OCI-LY7 (cell line): ENCODE data around the gene COL4A1. TPM values are rescaled to one million over a fixed set of nuclear protein-coding genes. Genes with fewer than 3 reads are reported as not detected.

Experiments used
- BruUV-seq: library from RNA; stranded (reverse); fragments of 400-500 nt; replicated peaks from 2 replicates; lab custom pipeline; 2021; lab: Mats Ljungman, UMichigan
- CTCF ChIA-PET: fragments of 300-600 bp; sonication (Branson Sonifier 250); formaldehyde crosslinking; loops from one replicate; lab custom pipeline; 2022; ENCODE audit warnings: antibody characterized with exemption; ENCODE audit not compliant: unreplicated experiment; lab: Charles Lee
- POLR2A ChIA-PET: fragments of 300-600 bp; sonication (Branson Sonifier 250); formaldehyde crosslinking; loops from one replicate; lab custom pipeline; 2022; ENCODE audit warnings: antibody characterized with exemption; lab: Charles Lee
- DNase-seq: peaks from one replicate; pipeline ENCODE4 v3.0.0-alpha.2; 2015; ENCODE audit warnings: low spot score
- H2AFZ ChIP-seq: fragments of 200-600 bp; sonication (generic), shearing (Covaris generic); 2 replicates; pipeline ENCODE4 v1.6.1; 2014; ENCODE audit warnings: mild to moderate bottlenecking, antibody characterized with exemption, low read length, moderate library complexity
- H3K27ac ChIP-seq: fragments of 200-600 bp; sonication (generic); 2 replicates; pipeline ENCODE4 v1.5.1; 2014; ENCODE audit warnings: mixed run types, low read depth, mild to moderate bottlenecking, moderate library complexity, low read length, inconsistent platforms; ENCODE audit not compliant: poor library complexity, severe bottlenecking
- H3K36me3 ChIP-seq: fragments of 200-600 bp; sonication (generic); 2 replicates; pipeline ENCODE4 v1.6.1; 2014; ENCODE audit warnings: mild to moderate bottlenecking, antibody characterized with exemption, low read length, moderate library complexity, mixed read lengths; ENCODE audit not compliant: insufficient read depth
- H3K4me1 ChIP-seq: fragments of 200-600 bp; sonication (generic); 2 replicates; pipeline ENCODE4 v1.5.1; 2014; ENCODE audit warnings: mild to moderate bottlenecking, low read length; ENCODE audit not compliant: insufficient read depth, poor library complexity, severe bottlenecking
- H3K4me2 ChIP-seq: fragments of 200-600 bp; sonication (generic); 2 replicates; pipeline ENCODE4 v1.6.1; 2014; ENCODE audit warnings: mild to moderate bottlenecking, low read length
- H3K4me3 ChIP-seq: fragments of 200-600 bp; sonication (generic); 2 replicates; pipeline ENCODE4 v1.5.1; 2014; ENCODE audit warnings: mild to moderate bottlenecking, low read depth, low read length; ENCODE audit not compliant: poor library complexity, severe bottlenecking
- H3K79me2 ChIP-seq: fragments of 200-600 bp; sonication (generic); 2 replicates; pipeline ENCODE4 v1.6.1; 2016; ENCODE audit warnings: low read depth, mild to moderate bottlenecking, low read length, moderate library complexity, mixed read lengths; ENCODE audit not compliant: insufficient read depth
- H3K9me2 ChIP-seq: fragments of 200-600 bp; sonication (generic); 2 replicates; pipeline ENCODE4 v1.6.1; 2016; ENCODE audit warnings: mild to moderate bottlenecking, low read length, mixed read lengths; ENCODE audit not compliant: insufficient read depth
- H3K9me3 ChIP-seq: fragments of 200-600 bp; sonication (generic); 2 replicates; pipeline ENCODE4 v1.6.1; 2014; ENCODE audit warnings: mild to moderate bottlenecking, mixed run types, low read length, mixed read lengths
- H4K20me1 ChIP-seq: fragments of 200-600 bp; sonication (generic); 2 replicates; pipeline ENCODE4 v1.6.1; 2014; ENCODE audit warnings: mild to moderate bottlenecking, antibody characterized with exemption, low read length, moderate library complexity, mixed read lengths; ENCODE audit not compliant: insufficient read depth
- EZH2phosphoT487 ChIP-seq: fragments of 200-600 bp; sonication (generic); IDR thresholded peaks from 2 replicates; pipeline ENCODE4 v1.6.1; 2018; ENCODE audit warnings: low read depth, borderline replicate concordance, mild to moderate bottlenecking, mixed run types, antibody characterized with exemption, low read length, moderate library complexity, mixed read lengths
- intact Hi-C: fragments of 100-400 bp; cut with micrococcal nuclease; formaldehyde crosslinking; loops from one replicate; pipeline ENCODE4 v1.10.0; 2022; ENCODE audit not compliant: unreplicated experiment
- total RNA-seq, 2 experiments: library from RNA; depleted of rRNA in 1 of 2; stranded (reverse); fragments of >200 nt in 1 of 2; shearing (Covaris generic) in 1 of 2; gene quantifications; 2 replicates each; pipeline ENCODE4 v1.2.3, GENCODE V29; 2014 to 2022
- TF ChIP-seq, protein P1 (sequence below): fragments of 200-600 bp; sonication (generic); conservative IDR thresholded peaks from 2 replicates; pipeline ENCODE4 v1.5.1; 2014; ENCODE audit warnings: mild to moderate bottlenecking, antibody characterized with exemption, low read length, moderate library complexity, mixed read lengths

COL4A1 gene
- total RNA-seq, 2 experiments from 2014 or later, result 0.06 TPM; not detected in 1

DNA sequence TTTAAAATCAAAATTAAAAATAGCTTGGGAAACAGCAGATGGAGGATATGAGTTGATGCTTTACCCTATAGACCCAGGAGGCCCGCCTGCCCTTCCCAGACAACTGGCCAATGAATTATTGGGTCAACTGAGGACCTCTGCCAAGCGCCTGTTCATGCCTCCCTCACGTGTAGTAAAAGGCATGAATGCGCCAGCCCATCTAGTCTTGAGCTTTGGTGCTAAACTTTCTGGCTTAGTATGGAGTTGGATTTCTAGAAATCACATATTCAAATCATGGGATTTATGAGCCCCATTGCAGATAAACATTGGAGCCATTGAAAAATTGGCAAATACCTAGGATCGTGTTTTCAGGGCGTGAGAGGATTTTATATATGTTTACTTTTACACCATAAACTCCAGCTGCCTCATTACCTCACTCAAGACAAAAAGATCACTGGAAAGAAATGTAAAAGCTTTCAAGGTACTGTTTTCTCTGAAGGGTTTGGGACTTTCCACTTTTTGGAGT, 47.2 kb upstream of the COL4A1 start:
- H4K20me1 ChIP-seq, result no peaks in the 10 kb centered on the region
- intact Hi-C loops, result no loop called here
- H3K4me3 ChIP-seq, result no peak overlapping the region
- H3K4me1 ChIP-seq, result no peaks in the 10 kb centered on the region
- no peak overlapping the region for H3K4me2 ChIP-seq
- no peaks in the 10 kb centered on the region for H3K9me3 ChIP-seq
- H3K9me2 ChIP-seq, result no peaks in the 10 kb centered on the region
- H3K36me3 ChIP-seq, result no peaks in the 10 kb centered on the region
- TF ChIP-seq EZH2phosphoT487, result no peak
- TF ChIP-seq, protein P1, sequence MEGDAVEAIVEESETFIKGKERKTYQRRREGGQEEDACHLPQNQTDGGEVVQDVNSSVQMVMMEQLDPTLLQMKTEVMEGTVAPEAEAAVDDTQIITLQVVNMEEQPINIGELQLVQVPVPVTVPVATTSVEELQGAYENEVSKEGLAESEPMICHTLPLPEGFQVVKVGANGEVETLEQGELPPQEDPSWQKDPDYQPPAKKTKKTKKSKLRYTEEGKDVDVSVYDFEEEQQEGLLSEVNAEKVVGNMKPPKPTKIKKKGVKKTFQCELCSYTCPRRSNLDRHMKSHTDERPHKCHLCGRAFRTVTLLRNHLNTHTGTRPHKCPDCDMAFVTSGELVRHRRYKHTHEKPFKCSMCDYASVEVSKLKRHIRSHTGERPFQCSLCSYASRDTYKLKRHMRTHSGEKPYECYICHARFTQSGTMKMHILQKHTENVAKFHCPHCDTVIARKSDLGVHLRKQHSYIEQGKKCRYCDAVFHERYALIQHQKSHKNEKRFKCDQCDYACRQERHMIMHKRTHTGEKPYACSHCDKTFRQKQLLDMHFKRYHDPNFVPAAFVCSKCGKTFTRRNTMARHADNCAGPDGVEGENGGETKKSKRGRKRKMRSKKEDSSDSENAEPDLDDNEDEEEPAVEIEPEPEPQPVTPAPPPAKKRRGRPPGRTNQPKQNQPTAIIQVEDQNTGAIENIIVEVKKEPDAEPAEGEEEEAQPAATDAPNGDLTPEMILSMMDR, result no peak
- H2AFZ ChIP-seq, result no peak overlapping the region
- BruUV-seq, result no TSS peak
- H3K27ac ChIP-seq, result no peak overlapping the region
- DNase-seq, result no peak
- H3K79me2 ChIP-seq, result no peaks in the 10 kb centered on the region
- ChIA-PET POLR2A (no interaction called here), CTCF (no interaction called here)

GRCh38 chr13:110353339-110353977, 46.5 kb upstream of the COL4A1 start:
- Histone ChIP-seq H3K4me1 (no peaks in the 10 kb centered on the region), H3K9me3 (no peaks in the 10 kb centered on the region), H4K20me1 (no peaks in the 10 kb centered on the region), H3K79me2 (no peaks in the 10 kb centered on the region), H3K9me2 (no peaks in the 10 kb centered on the region), H3K36me3 (no peaks in the 10 kb centered on the region), H3K4me2 (no peak overlapping the region), H3K4me3 (no peak overlapping the region), H3K27ac (no peak overlapping the region), H2AFZ (no peak overlapping the region)
- CTCF ChIA-PET, result no interaction called here
- intact Hi-C loops, result no loop called here
- no TSS peak for BruUV-seq
- DNase-seq, result no peak
- POLR2A ChIA-PET, result no interaction called here
- TF ChIP-seq EZH2phosphoT487, result no peak
- TF ChIP-seq, protein P1, result no peak

DNA sequence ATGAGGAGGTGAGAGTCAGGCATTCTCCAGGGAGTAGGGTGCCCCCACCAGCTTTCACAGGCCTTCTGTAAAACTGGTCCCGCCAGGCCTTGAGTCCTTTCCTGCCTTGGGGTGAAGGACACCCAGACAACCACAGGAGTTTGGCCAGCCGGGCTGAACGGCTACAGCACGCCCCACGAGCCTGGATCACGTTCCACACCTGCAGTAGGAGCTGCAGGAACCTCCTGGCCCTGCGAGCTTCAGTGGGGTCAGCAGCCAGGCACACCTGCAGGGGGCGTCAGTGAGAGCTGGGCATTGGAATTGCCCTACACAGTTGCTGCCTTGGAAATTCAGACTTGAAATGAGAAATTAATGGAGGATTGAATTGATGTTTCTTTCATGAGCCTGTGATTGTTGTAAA, 45.8 kb upstream of the COL4A1 start:
- no TSS peak for BruUV-seq
- no peaks in the 10 kb centered on the region for H3K36me3 ChIP-seq
- H3K9me2 ChIP-seq, result no peaks in the 10 kb centered on the region
- H3K4me1 ChIP-seq, result no peaks in the 10 kb centered on the region
- no peak overlapping the region for H3K4me3 ChIP-seq
- intact Hi-C loops, result no loop called here
- CTCF ChIA-PET, result no interaction called here
- no peaks in the 10 kb centered on the region for H4K20me1 ChIP-seq
- POLR2A ChIA-PET, result no interaction called here
- DNase-seq, result no peak
- no peak overlapping the region for H3K4me2 ChIP-seq
- H3K27ac ChIP-seq, result no peak overlapping the region
- no peaks in the 10 kb centered on the region for H3K9me3 ChIP-seq
- no peak for TF ChIP-seq EZH2phosphoT487
- TF ChIP-seq, protein P1, result 0 out of 2 replicates have a peak, but pooled peaks have one; percentile 28
- no peaks in the 10 kb centered on the region for H3K79me2 ChIP-seq
- no peak overlapping the region for H2AFZ ChIP-seq
